K562 (cell line): ENCODE results near the gene RNF43. TPM values are rescaled to one million over a fixed set of nuclear protein-coding genes. Genes with fewer than 3 reads are reported as not detected.

ENCODE experiments used
- ARID1B ChIP-seq: fragments of 450-650 bp; IDR thresholded peaks from 2 replicates; pipeline ENCODE4 v1.6.1; 2016; ENCODE audit warnings: antibody characterized with exemption, mild to moderate bottlenecking, inconsistent platforms
- BCL6 ChIP-seq: fragments of 250-450 bp; sonication (Bioruptor Pico); IDR thresholded peaks from 2 replicates; pipeline ENCODE4 v1.4.0; 2020
- CTBP1 ChIP-seq: fragments of 450-650 bp; IDR thresholded peaks from 2 replicates; pipeline ENCODE4 v1.6.1; 2016; ENCODE audit warnings: borderline replicate concordance
- ELF1 ChIP-seq: fragments of 200-800 bp; sonication (Bioruptor generic); IDR thresholded peaks from 2 replicates; pipeline ENCODE4 v1.6.1; 2016; ENCODE audit warnings: missing genetic modification characterization, missing compliant biosample characterization
- FOXJ3 ChIP-seq: sonication (generic); formaldehyde crosslinking; IDR thresholded peaks from 2 replicates; pipeline ENCODE4 v1.4.0; 2020; ENCODE audit warnings: mild to moderate bottlenecking, missing genetic modification reagents
- GATAD2A ChIP-seq: fragments of 450-650 bp; IDR thresholded peaks from 2 replicates; pipeline ENCODE4 v1.6.1; 2017
- HINFP ChIP-seq: fragments of 450-650 bp; conservative IDR thresholded peaks from 2 replicates; pipeline ENCODE4 v1.6.1; 2016; ENCODE audit warnings: missing genetic modification characterization, low read depth, mild to moderate bottlenecking, control low read depth, missing compliant biosample characterization
- HNRNPL ChIP-seq: fragments of 200-400 bp; formaldehyde crosslinking; IDR thresholded peaks from 2 replicates; pipeline ENCODE4 v1.6.1; 2017; ENCODE audit warnings: low read depth, mild to moderate bottlenecking, low read length
- HNRNPLL ChIP-seq: fragments of 200-400 bp; formaldehyde crosslinking; IDR thresholded peaks from 2 replicates; pipeline ENCODE4 v1.6.1; 2017; ENCODE audit warnings: low read length, low read depth, mild to moderate bottlenecking; ENCODE audit not compliant: poor library complexity, severe bottlenecking
- HSF4 ChIP-seq: fragments of 250-450 bp; sonication (Bioruptor Pico); IDR thresholded peaks from 2 replicates; pipeline ENCODE4 v2.1.2; 2022; ENCODE audit warnings: mild to moderate bottlenecking, moderate library complexity, borderline replicate concordance
- KAT2B ChIP-seq: IDR thresholded peaks from one replicate; pipeline ENCODE4 v1.6.1; 2012; ENCODE audit warnings: low read depth, mild to moderate bottlenecking, control low read depth, inconsistent platforms, low read length, moderate library complexity
- MAFF ChIP-seq: IDR thresholded peaks from 2 replicates; pipeline ENCODE4 v1.6.1; 2012; ENCODE audit warnings: low read length, improper control_type of control experiment
- MEIS2 ChIP-seq: fragments of 450-650 bp; IDR thresholded peaks from 2 replicates; pipeline ENCODE4 v1.6.1; 2014; ENCODE audit warnings: mild to moderate bottlenecking; ENCODE audit not compliant: partially characterized antibody
- NCOA4 ChIP-seq: fragments of 450-650 bp; IDR thresholded peaks from 2 replicates; pipeline ENCODE4 v1.6.1; 2018; ENCODE audit warnings: mild to moderate bottlenecking; ENCODE audit not compliant: partially characterized antibody
- NONO ChIP-seq, 2 experiments: fragments of 200-400 bp in 1 of 2; fragments of 450-650 bp in 1 of 2; formaldehyde crosslinking in 1 of 2; IDR thresholded peaks; 2 replicates each; pipeline ENCODE4 v1.6.1; 2017; ENCODE audit warnings: low read depth in 2 of 2, mild to moderate bottlenecking in 2 of 2, moderate library complexity in 2 of 2, low read length in 1 of 2
- NR3C1 ChIP-seq: sonication (generic); formaldehyde crosslinking; IDR thresholded peaks from 2 replicates; pipeline ENCODE4 v1.8.1; 2022; ENCODE audit warnings: missing genetic modification reagents
- NUFIP1 ChIP-seq: fragments of 450-650 bp; IDR thresholded peaks from 2 replicates; pipeline ENCODE4 v1.6.1; 2018; ENCODE audit not compliant: partially characterized antibody
- POLR2A ChIP-seq: fragments of 450-650 bp; conservative IDR thresholded peaks from 2 replicates; pipeline ENCODE4 v1.6.1; 2016
- PTTG1 ChIP-seq: fragments of 450-650 bp; IDR thresholded peaks from 2 replicates; pipeline ENCODE4 v1.6.1; 2016; ENCODE audit warnings: low read depth, mild to moderate bottlenecking, missing genetic modification characterization, missing compliant biosample characterization
- SMAD2 ChIP-seq: fragments of 150-350 bp; IDR thresholded peaks from 2 replicates; pipeline ENCODE4 v1.6.1; 2014; ENCODE audit warnings: low read depth, mild to moderate bottlenecking, low read length
- SPI1 ChIP-seq: IDR thresholded peaks from 2 replicates; pipeline ENCODE4 v1.6.1; 2011; ENCODE audit warnings: low read depth, low read length, control low read depth, borderline replicate concordance
- TAL1 ChIP-seq: fragments of 450-650 bp; IDR thresholded peaks from 2 replicates; pipeline ENCODE4 v1.6.1; 2016; ENCODE audit warnings: mild to moderate bottlenecking
- ZNF398 ChIP-seq: fragments of 250-450 bp; sonication (Bioruptor Pico); IDR thresholded peaks from 2 replicates; pipeline ENCODE4 v1.8.0; 2021; ENCODE audit warnings: moderate library complexity, mild to moderate bottlenecking, inconsistent platforms
- ZNF41 ChIP-seq: fragments of 250-450 bp; sonication (Bioruptor Pico); conservative IDR thresholded peaks from 2 replicates; pipeline ENCODE4 v1.4.0; 2020; ENCODE audit warnings: mild to moderate bottlenecking
- ZNF436 ChIP-seq: fragments of 250-450, 450-650 bp; sonication (Bioruptor Pico); formaldehyde crosslinking; IDR thresholded peaks from 2 replicates; pipeline ENCODE4 v1.7.0; 2020; ENCODE audit warnings: mild to moderate bottlenecking
- ZNF696 ChIP-seq: fragments of 250-450 bp; sonication (Bioruptor Pico); conservative IDR thresholded peaks from 2 replicates; pipeline ENCODE4 v1.4.0; 2020; ENCODE audit warnings: mild to moderate bottlenecking, moderate library complexity
- polyA plus RNA-seq, 8 experiments: library from polyadenylated mRNA; depleted of rRNA in 4 of 8; stranded (reverse) in 5 of 8; unstranded in 3 of 8; fragments of >200 nt; fragmentation: Nextera tagmentation in 2 of 8; fragmentation: Illumina TruSeq in 1 of 8; extraction: Ambion mirVana in 2 of 8; extraction: Trizol in 1 of 8; gene quantifications; 2 replicates each; pipeline versions ENCODE4 v1.2.1 to v1.2.3, GENCODE V29; 2011 to 2014; ENCODE audit warnings: inconsistent platforms in 1 of 8, missing spikeins in 1 of 8
- total RNA-seq, 7 experiments: library from RNA; depleted of rRNA in 6 of 7; stranded (reverse); fragments of >200 nt in 6 of 7; fragmentation: Illumina TruSeq in 2 of 7; extraction: Trizol in 2 of 7; gene quantifications; 2 replicates each; pipeline versions ENCODE4 v1.2.1 to v1.2.3, GENCODE V29; 2011 to 2021; ENCODE audit warnings: low replicate concordance in 1 of 7
- TF ChIP-seq, protein P1 (sequence below): conservative IDR thresholded peaks from 2 replicates; pipeline ENCODE4 v1.6.1; 2011; ENCODE audit warnings: low read depth, mild to moderate bottlenecking, low read length; ENCODE audit not compliant: control insufficient read depth
- TF ChIP-seq, protein P2 (sequence below), 2 experiments: fragments of 450-650 bp in 1 of 2; sonication (generic) in 1 of 2; formaldehyde crosslinking; conservative IDR thresholded peaks; 2 replicates each; pipeline versions ENCODE4 v1.4.0 to v1.8.1; 2020 to 2022; ENCODE audit warnings: mild to moderate bottlenecking in 1 of 2, missing genetic modification reagents in 1 of 2

The RNF43 gene
- total and polyA plus RNA-seq, 9 of the 15 experiments (the other 6 are each of a cell fraction or from before 2014, with no cell fraction given): 0.29 to 2.7 (median 1.4) TPM

GRCh38 chr17:58414596-58414997 is 2.7 kb downstream of the RNF43 start (continued):
- TF ChIP-seq PTTG1: no peak
- no peak for TF ChIP-seq HNRNPLL
- TF ChIP-seq KAT2B: no peak
- no peak for TF ChIP-seq HSF4
- no peak for TF ChIP-seq ARID1B
- TF ChIP-seq, protein P1, sequence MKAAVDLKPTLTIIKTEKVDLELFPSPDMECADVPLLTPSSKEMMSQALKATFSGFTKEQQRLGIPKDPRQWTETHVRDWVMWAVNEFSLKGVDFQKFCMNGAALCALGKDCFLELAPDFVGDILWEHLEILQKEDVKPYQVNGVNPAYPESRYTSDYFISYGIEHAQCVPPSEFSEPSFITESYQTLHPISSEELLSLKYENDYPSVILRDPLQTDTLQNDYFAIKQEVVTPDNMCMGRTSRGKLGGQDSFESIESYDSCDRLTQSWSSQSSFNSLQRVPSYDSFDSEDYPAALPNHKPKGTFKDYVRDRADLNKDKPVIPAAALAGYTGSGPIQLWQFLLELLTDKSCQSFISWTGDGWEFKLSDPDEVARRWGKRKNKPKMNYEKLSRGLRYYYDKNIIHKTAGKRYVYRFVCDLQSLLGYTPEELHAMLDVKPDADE: no peak
- no peak for TF ChIP-seq MEIS2
- TF ChIP-seq ZNF696 (CRISPR knock-in tag): no peak
- TF ChIP-seq CTBP1: no peak
- TF ChIP-seq FOXJ3 (CRISPR knock-in tag): no peak
- no peak for TF ChIP-seq NR3C1 (CRISPR knock-in tag)
- TF ChIP-seq NCOA4: no peak
- TF ChIP-seq SPI1: no peak
- TF ChIP-seq, protein P2, sequence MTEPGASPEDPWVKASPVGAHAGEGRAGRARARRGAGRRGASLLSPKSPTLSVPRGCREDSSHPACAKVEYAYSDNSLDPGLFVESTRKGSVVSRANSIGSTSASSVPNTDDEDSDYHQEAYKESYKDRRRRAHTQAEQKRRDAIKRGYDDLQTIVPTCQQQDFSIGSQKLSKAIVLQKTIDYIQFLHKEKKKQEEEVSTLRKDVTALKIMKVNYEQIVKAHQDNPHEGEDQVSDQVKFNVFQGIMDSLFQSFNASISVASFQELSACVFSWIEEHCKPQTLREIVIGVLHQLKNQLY (CRISPR knock-in tag; conservative IDR thresholded peaks at IDR 0.05): no peak
- no peak for TF ChIP-seq TAL1
- no peak for TF ChIP-seq MAFF
- no peak for TF ChIP-seq BCL6
- no peak for TF ChIP-seq ZNF398 (CRISPR knock-in tag)
- TF ChIP-seq ZNF436 (CRISPR knock-in tag): no peak
- no peak for TF ChIP-seq ZNF41
- TF ChIP-seq SMAD2: no peak
- TF ChIP-seq HNRNPL: no peak
- TF ChIP-seq POLR2A: peak; percentile 50
- no peak for TF ChIP-seq HINFP (tag)
- TF ChIP-seq ELF1 (tag): no peak
- TF ChIP-seq NONO (IDR thresholded peaks at IDR 0.05; ENCODE audit: low read depth in 2 of 2, low read length in 1 of 2): no peak
- no peak for TF ChIP-seq GATAD2A
- no peak for TF ChIP-seq NUFIP1
